Measurements from ENCODE around the gene ASNS. TPM values are rescaled to one million over a fixed set of nuclear protein-coding genes. Genes with fewer than 3 reads are reported as not detected.
A peak's percentile ranks its signal among the peaks of the same experiment; 100 is the strongest.

ASNS gene
- total and polyA plus RNA-seq, 10 of the 15 experiments (the other 5 are each of a cell fraction or from before 2014, with no cell fraction given), result 33.1 to 105 (median 67.4) TPM

- TF ChIP-seq ATF3 (IDR thresholded peaks at IDR 0.05; ENCODE audit: borderline replicate concordance, extremely low read depth, low read depth, low read length) (no peak), RUNX3 (IDR thresholded peaks at IDR 0.05; ENCODE audit: low read length) (peak; percentile 90), ZZZ3 (IDR thresholded peaks at IDR 0.05; ENCODE audit: control insufficient read depth, insufficient read length, low read depth) (no peak), NRF1 (conservative IDR thresholded peaks at IDR 0.05; ENCODE audit: low read depth, low read length) (no peak), YY1 (IDR thresholded peaks at IDR 0.05; ENCODE audit: low read depth, low read length) (no peak; the same call in 1 of the 2 replicates), SREBF2 (IDR thresholded peaks at IDR 0.05; ENCODE audit: low read length) (no peak), TBL1XR1 (IDR thresholded peaks at IDR 0.05; ENCODE audit: low read depth, low read length) (no peak), DPF2 (IDR thresholded peaks at IDR 0.05) (peak; percentile 81), BCL11A (IDR thresholded peaks at IDR 0.05; ENCODE audit: low read depth, low read length) (peak; percentile 10; the same call in 1 of the 2 replicates), POLR2AphosphoS5 (IDR thresholded peaks at IDR 0.05; ENCODE audit: low read length) (peak; percentile 85), NFIC (IDR thresholded peaks at IDR 0.05; ENCODE audit: low read depth, low read length) (no peak), PAX5 (IDR thresholded peaks at IDR 0.05; ENCODE audit: borderline replicate concordance, low read depth, low read length) (no peak), ATF7 (IDR thresholded peaks at IDR 0.05; ENCODE audit: low read depth) (no peak), STAT1 (conservative IDR thresholded peaks at IDR 0.05) (no peak), ZNF384 (IDR thresholded peaks at IDR 0.05; ENCODE audit: borderline replicate concordance, low read depth, low read length) (no peak)
- TF ChIP-seq, protein P1, sequence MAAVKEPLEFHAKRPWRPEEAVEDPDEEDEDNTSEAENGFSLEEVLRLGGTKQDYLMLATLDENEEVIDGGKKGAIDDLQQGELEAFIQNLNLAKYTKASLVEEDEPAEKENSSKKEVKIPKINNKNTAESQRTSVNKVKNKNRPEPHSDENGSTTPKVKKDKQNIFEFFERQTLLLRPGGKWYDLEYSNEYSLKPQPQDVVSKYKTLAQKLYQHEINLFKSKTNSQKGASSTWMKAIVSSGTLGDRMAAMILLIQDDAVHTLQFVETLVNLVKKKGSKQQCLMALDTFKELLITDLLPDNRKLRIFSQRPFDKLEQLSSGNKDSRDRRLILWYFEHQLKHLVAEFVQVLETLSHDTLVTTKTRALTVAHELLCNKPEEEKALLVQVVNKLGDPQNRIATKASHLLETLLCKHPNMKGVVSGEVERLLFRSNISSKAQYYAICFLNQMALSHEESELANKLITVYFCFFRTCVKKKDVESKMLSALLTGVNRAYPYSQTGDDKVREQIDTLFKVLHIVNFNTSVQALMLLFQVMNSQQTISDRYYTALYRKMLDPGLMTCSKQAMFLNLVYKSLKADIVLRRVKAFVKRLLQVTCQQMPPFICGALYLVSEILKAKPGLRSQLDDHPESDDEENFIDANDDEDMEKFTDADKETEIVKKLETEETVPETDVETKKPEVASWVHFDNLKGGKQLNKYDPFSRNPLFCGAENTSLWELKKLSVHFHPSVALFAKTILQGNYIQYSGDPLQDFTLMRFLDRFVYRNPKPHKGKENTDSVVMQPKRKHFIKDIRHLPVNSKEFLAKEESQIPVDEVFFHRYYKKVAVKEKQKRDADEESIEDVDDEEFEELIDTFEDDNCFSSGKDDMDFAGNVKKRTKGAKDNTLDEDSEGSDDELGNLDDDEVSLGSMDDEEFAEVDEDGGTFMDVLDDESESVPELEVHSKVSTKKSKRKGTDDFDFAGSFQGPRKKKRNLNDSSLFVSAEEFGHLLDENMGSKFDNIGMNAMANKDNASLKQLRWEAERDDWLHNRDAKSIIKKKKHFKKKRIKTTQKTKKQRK (IDR thresholded peaks at IDR 0.05; ENCODE audit: low read depth, low read length), result no peak
- TF ChIP-seq, protein P2, sequence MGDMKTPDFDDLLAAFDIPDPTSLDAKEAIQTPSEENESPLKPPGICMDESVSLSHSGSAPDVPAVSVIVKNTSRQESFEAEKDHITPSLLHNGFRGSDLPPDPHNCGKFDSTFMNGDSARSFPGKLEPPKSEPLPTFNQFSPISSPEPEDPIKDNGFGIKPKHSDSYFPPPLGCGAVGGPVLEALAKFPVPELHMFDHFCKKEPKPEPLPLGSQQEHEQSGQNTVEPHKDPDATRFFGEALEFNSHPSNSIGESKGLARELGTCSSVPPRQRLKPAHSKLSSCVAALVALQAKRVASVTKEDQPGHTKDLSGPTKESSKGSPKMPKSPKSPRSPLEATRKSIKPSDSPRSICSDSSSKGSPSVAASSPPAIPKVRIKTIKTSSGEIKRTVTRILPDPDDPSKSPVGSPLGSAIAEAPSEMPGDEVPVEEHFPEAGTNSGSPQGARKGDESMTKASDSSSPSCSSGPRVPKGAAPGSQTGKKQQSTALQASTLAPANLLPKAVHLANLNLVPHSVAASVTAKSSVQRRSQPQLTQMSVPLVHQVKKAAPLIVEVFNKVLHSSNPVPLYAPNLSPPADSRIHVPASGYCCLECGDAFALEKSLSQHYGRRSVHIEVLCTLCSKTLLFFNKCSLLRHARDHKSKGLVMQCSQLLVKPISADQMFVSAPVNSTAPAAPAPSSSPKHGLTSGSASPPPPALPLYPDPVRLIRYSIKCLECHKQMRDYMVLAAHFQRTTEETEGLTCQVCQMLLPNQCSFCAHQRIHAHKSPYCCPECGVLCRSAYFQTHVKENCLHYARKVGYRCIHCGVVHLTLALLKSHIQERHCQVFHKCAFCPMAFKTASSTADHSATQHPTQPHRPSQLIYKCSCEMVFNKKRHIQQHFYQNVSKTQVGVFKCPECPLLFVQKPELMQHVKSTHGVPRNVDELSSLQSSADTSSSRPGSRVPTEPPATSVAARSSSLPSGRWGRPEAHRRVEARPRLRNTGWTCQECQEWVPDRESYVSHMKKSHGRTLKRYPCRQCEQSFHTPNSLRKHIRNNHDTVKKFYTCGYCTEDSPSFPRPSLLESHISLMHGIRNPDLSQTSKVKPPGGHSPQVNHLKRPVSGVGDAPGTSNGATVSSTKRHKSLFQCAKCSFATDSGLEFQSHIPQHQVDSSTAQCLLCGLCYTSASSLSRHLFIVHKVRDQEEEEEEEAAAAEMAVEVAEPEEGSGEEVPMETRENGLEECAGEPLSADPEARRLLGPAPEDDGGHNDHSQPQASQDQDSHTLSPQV (IDR thresholded peaks at IDR 0.05), result no peak
- TF ChIP-seq, protein P3, sequence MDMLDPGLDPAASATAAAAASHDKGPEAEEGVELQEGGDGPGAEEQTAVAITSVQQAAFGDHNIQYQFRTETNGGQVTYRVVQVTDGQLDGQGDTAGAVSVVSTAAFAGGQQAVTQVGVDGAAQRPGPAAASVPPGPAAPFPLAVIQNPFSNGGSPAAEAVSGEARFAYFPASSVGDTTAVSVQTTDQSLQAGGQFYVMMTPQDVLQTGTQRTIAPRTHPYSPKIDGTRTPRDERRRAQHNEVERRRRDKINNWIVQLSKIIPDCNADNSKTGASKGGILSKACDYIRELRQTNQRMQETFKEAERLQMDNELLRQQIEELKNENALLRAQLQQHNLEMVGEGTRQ (IDR thresholded peaks at IDR 0.05; ENCODE audit: borderline replicate concordance, low read depth, low read length), result no peak
- TF ChIP-seq, protein P4, sequence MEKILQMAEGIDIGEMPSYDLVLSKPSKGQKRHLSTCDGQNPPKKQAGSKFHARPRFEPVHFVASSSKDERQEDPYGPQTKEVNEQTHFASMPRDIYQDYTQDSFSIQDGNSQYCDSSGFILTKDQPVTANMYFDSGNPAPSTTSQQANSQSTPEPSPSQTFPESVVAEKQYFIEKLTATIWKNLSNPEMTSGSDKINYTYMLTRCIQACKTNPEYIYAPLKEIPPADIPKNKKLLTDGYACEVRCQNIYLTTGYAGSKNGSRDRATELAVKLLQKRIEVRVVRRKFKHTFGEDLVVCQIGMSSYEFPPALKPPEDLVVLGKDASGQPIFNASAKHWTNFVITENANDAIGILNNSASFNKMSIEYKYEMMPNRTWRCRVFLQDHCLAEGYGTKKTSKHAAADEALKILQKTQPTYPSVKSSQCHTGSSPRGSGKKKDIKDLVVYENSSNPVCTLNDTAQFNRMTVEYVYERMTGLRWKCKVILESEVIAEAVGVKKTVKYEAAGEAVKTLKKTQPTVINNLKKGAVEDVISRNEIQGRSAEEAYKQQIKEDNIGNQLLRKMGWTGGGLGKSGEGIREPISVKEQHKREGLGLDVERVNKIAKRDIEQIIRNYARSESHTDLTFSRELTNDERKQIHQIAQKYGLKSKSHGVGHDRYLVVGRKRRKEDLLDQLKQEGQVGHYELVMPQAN (conservative IDR thresholded peaks at IDR 0.05), result peak; percentile 71
Measured at GRCh38 chr7:97872025-97872669, at the start of gene ASNS (continued).

Measured in GM12878 (cell line).